Vagina (tissue), 2 donors: ENCODE results near the gene EHD1. TPM values are rescaled to one million over a fixed set of nuclear protein-coding genes. Genes with fewer than 3 reads are reported as not detected.
A peak's percentile ranks its signal among the peaks of the same experiment; 100 is the strongest.

ENCODE experiments used
- DNase-seq, 2 donors: peaks; one replicate each; pipeline ENCODE4 v3.0.0-alpha.2; 2017; ENCODE audit errors: extremely low spot score in 2 of 2
- H3K27ac ChIP-seq: fragments of 200-600 bp; sonication (generic); one replicate; pipeline ENCODE4 v1.5.1; 2019
- H3K27me3 ChIP-seq: fragments of 200-600 bp; sonication (generic); one replicate; pipeline ENCODE4 v1.5.1; 2019
- H3K36me3 ChIP-seq, 2 donors: fragments of 200-600 bp; sonication (generic); one replicate each; pipeline ENCODE4 v1.5.1; 2017 to 2019
- H3K4me1 ChIP-seq: fragments of 200-600 bp; sonication (generic); one replicate; pipeline ENCODE4 v1.5.1; 2019
- H3K4me3 ChIP-seq, 2 donors: fragments of 200-600 bp; sonication (generic); 1 replicate in 1 of 2; 2 replicates in 1 of 2; pipeline ENCODE4 v1.5.1; 2016 to 2019
- H3K9me3 ChIP-seq: fragments of 200-600 bp; sonication (generic); one replicate; pipeline ENCODE4 v1.5.1; 2019
- POLR2A ChIP-seq, 2 donors: fragments of 450-650 bp; IDR thresholded peaks; one replicate each; pipeline ENCODE4 v1.6.1; 2017; ENCODE audit warnings: antibody characterized with exemption in 2 of 2, mild to moderate bottlenecking in 2 of 2, moderate library complexity in 2 of 2
- POLR2AphosphoS5 ChIP-seq, 2 donors: sonication (generic); formaldehyde crosslinking; IDR thresholded peaks; one replicate each; pipeline ENCODE4 v1.9.0; 2017; ENCODE audit warnings: antibody characterized with exemption in 2 of 2, mild to moderate bottlenecking in 2 of 2, low read depth in 1 of 2; ENCODE audit not compliant: insufficient read depth in 1 of 2
- intact Hi-C: fragments of 100-400 bp; cut with DNase I; formaldehyde crosslinking; loops from one replicate; pipeline ENCODE4 v1.15.1; 2023
- total RNA-seq: library from RNA; depleted of rRNA; stranded (reverse); fragments of >200 nt; gene quantifications from one replicate; pipeline ENCODE4 v1.2.3, GENCODE V29; 2016
- TF ChIP-seq, protein P1 (sequence below), 3 experiments: fragments of 450-650 bp in 2 of 3; fragments of 200-600 bp in 1 of 3; sonication (generic) in 1 of 3; IDR thresholded peaks; one replicate each; pipeline ENCODE4 v1.5.1; 2017 to 2019; ENCODE audit warnings: antibody characterized with exemption in 3 of 3, mild to moderate bottlenecking in 2 of 3, moderate library complexity in 2 of 3

Gene EHD1
- total RNA-seq = 61.6 TPM

DNA sequence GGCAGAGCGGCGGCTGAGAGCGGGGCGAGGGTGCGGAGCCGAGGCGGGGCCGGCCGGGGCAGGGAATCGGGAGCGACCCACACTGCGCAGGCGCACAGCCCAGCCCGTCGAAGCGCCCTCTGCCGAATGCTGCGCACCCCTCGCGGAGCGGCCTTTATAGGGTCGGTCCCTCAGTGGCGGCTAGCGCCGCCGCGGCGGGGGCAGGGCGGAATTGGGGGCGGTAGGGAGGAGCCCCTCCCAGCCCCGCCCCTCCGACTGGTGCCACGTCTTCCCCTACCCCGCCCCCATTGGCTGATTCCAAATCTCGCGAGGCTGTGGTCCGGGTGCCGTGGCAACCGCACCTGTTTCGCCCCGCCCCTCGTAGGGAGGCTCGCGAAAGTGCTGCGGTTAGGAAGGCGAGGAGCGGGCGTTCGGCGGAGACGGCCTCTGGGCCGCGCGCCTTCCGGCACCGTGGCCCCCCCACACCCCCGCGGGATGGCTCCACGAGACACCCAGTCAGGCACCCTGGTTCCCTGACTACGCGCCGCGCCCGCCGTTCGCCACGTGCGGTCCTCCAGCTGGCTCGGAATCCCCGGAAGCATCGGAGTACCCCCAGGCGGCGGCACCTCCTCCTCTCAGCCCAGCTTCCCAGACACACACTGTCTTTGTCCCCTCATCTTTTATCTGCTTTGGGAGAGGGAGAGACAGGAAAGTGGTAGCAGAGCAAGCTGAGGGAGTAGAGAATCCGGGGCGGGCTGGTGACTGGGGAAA, at the start of gene EHD1:
Gene EHD1 (minus strand): TSS at position 128 of the 750 bp plus-strand sequence. CDS start 157 bp downstream, outside the sequence.
- H3K27me3 ChIP-seq = no peaks in the 10 kb centered on the region
- H3K4me1 ChIP-seq = peaks cover 57% of the 10 kb centered on the region
- no peaks in the 10 kb centered on the region for H3K9me3 ChIP-seq
- peaks cover 0 to 4% of the 10 kb centered on the region in 2 donors for H3K36me3 ChIP-seq
- H3K27ac ChIP-seq = peak within 1 kb of the TSS; percentile 88
- H3K4me3 ChIP-seq = peak within 1 kb of the TSS; percentile 83 to 86
- intact Hi-C loops = loop anchor here (2.0 kb wide), 1 partner anchor 22 kb away; no protein-coding TSS in a partner anchor
- TF ChIP-seq, protein P1, sequence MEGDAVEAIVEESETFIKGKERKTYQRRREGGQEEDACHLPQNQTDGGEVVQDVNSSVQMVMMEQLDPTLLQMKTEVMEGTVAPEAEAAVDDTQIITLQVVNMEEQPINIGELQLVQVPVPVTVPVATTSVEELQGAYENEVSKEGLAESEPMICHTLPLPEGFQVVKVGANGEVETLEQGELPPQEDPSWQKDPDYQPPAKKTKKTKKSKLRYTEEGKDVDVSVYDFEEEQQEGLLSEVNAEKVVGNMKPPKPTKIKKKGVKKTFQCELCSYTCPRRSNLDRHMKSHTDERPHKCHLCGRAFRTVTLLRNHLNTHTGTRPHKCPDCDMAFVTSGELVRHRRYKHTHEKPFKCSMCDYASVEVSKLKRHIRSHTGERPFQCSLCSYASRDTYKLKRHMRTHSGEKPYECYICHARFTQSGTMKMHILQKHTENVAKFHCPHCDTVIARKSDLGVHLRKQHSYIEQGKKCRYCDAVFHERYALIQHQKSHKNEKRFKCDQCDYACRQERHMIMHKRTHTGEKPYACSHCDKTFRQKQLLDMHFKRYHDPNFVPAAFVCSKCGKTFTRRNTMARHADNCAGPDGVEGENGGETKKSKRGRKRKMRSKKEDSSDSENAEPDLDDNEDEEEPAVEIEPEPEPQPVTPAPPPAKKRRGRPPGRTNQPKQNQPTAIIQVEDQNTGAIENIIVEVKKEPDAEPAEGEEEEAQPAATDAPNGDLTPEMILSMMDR (IDR thresholded peaks at IDR 0.05) = peak in 1 of 3 experiments; percentile 14
- peak; percentile 87 to 92 for TF ChIP-seq POLR2AphosphoS5 (IDR thresholded peaks at IDR 0.05; ENCODE audit: insufficient read depth in 1 of 2, low read depth in 1 of 2)
- peak; percentile 84 to 97 for TF ChIP-seq POLR2A (IDR thresholded peaks at IDR 0.05)
- DNase-seq = peak in 1 of 2 donors; percentile 98

DNA sequence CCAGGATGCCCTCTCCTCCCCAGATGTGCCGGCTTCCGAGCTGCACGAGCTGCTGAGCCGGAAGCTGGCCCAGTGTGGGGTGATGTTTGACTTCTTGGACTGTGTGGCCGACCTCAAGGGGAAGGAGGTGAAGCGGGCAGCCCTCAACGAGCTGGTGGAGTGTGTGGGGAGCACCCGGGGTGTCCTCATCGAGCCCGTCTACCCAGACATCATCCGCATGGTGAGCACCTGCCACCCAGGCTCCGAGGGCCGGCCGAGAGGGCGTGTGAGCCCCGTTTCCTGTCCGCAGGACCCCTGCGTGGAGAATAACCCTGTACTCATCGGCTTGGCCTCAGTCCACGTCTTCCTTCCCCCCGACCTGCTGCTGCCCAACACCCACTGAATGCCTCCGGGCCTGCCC, 48.3 kb upstream of the EHD1 start:
- no peak overlapping the region for H3K4me3 ChIP-seq
- DNase-seq = no peak
- H3K9me3 ChIP-seq = no peaks in the 10 kb centered on the region
- H3K36me3 ChIP-seq = peaks cover 0 to 41% of the 10 kb centered on the region in 2 donors
- TF ChIP-seq POLR2A (IDR thresholded peaks at IDR 0.05) = no peak
- TF ChIP-seq, protein P1 (IDR thresholded peaks at IDR 0.05) = no peak
- no peak for TF ChIP-seq POLR2AphosphoS5 (IDR thresholded peaks at IDR 0.05; ENCODE audit: insufficient read depth in 1 of 2, low read depth in 1 of 2)
- H3K27me3 ChIP-seq = no peaks in the 10 kb centered on the region
- no peak overlapping the region for H3K27ac ChIP-seq
- H3K4me1 ChIP-seq = peaks cover 26% of the 10 kb centered on the region
- intact Hi-C loops = no loop called here

DNA sequence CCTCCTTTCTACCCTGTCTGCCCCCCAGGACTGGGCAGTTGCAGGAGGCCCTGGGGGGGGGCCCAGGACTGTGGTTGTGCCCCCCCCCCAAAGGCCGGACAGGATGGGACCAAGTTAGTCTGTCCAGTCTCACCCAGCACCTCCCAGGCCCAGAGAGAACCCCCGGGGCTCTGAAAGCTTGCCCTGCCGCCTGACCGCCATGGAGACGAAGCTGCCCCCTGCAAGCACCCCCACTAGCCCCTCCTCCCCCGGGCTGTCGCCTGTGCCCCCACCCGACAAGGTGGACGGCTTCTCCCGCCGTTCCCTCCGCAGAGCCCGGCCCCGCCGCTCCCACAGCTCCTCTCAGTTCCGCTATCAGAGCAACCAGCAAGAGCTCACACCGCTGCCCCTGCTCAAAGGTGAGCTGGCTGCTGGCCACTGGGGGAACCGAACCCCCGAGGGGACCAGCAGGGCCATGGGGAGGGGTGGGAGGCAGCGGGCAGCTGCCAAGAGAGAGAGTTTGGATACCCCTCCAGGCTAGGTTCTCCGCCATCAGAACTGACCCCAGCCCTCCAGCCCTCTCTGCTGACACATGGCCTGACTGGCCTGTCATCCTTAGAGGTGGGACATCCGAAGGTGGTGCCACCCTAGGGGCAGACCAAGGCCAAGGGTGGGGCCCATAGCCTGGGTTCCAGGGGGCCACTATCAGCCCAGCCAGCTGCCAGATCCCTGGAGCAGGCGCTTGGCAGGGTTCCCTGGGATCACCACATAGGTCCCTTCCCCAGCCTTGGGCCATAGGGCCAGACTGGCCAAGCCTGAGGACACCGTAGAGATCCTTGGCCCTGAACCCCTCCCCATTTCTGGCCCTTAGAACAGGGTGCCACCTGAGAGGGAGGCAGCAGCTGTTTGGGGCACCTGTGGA, 47.4 kb upstream of the EHD1 start:
- TF ChIP-seq, protein P1 (IDR thresholded peaks at IDR 0.05) = no peak
- TF ChIP-seq POLR2AphosphoS5 (IDR thresholded peaks at IDR 0.05; ENCODE audit: insufficient read depth in 1 of 2, low read depth in 1 of 2) (no peak), POLR2A (IDR thresholded peaks at IDR 0.05) (no peak)
- Histone ChIP-seq H3K4me1 (peaks cover 26% of the 10 kb centered on the region), H3K27me3 (no peaks in the 10 kb centered on the region), H3K27ac (no peak overlapping the region), H3K9me3 (no peaks in the 10 kb centered on the region), H3K4me3 (peak overlapping the region; percentile 76 to 83), H3K36me3 (peaks cover 0 to 34% of the 10 kb centered on the region in 2 donors)
- no peak for DNase-seq
- intact Hi-C loops = no loop called here

DNA sequence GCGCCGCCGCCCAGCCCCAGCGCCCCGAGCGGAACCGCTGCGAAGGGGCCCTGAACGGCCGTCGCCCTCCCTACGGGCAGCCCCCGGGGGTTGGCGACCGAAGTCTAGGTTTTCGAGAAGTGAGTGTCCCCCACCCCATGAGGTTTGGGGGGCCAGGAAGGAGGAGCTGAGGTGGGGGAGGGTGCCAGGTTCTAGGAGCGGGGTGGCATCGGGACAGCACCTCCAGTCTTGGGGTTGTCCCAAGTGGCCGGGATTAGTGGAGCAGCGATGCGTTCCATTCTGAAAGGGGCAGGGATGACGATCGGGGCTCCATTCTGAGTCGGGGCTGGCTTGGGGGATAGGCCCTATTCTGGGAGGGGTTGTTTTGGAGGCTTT, 46.5 kb upstream of the EHD1 start:
- Histone ChIP-seq H3K4me3 (peak overlapping the region; percentile 76 to 83), H3K27me3 (no peaks in the 10 kb centered on the region), H3K36me3 (peaks cover 0 to 25% of the 10 kb centered on the region in 2 donors), H3K27ac (peak overlapping the region; percentile 97), H3K9me3 (no peaks in the 10 kb centered on the region), H3K4me1 (peaks cover 26% of the 10 kb centered on the region)
- no peak for TF ChIP-seq POLR2A (IDR thresholded peaks at IDR 0.05)
- no peak for TF ChIP-seq POLR2AphosphoS5 (IDR thresholded peaks at IDR 0.05; ENCODE audit: insufficient read depth in 1 of 2, low read depth in 1 of 2)
- TF ChIP-seq, protein P1 (IDR thresholded peaks at IDR 0.05) = no peak
- intact Hi-C loops = loop anchor here (1.0 kb wide), 1 partner anchor 44 kb away; no protein-coding TSS in a partner anchor
- DNase-seq = no peak
